Right lobe of liver (tissue), 6 donors: ENCODE data around the gene YEATS4. TPM values are rescaled to one million over a fixed set of nuclear protein-coding genes. Genes with fewer than 3 reads are reported as not detected.
A peak's percentile ranks its signal among the peaks of the same experiment; 100 is the strongest.

ENCODE experiments used
- ATAC-seq, 4 donors: fragments of 200-7000 bp; cut with Tn5 transposase; one replicate each; pipeline ENCODE4 v1.9.1; 2020; ENCODE audit warnings: mild to moderate bottlenecking in 4 of 4, moderate library complexity in 4 of 4
- DNase-seq, 3 donors: peaks; one replicate each; pipeline ENCODE4 v3.0.0-alpha.2; 2020
- H3K27ac ChIP-seq, 3 donors: fragments of 200-600 bp; one replicate each; pipeline ENCODE4 v1.8.0; 2022
- H3K27me3 ChIP-seq, 2 donors: fragments of 200-600 bp; one replicate each; pipeline ENCODE4 v1.8.0; 2022
- H3K36me3 ChIP-seq, 4 donors: fragments of 200-600 bp; sonication (generic) in 1 of 4; one replicate each; pipeline versions ENCODE4 v1.5.1 to v1.8.0; 2017 to 2022; ENCODE audit warnings: control low read depth in 1 of 4
- H3K4me1 ChIP-seq, 4 donors: fragments of 200-600 bp; sonication (generic) in 1 of 4; one replicate each; pipeline versions ENCODE4 v1.5.1 to v1.8.0; 2017 to 2022; ENCODE audit warnings: control low read depth in 1 of 4
- H3K4me3 ChIP-seq, 3 donors: fragments of 200-600 bp; one replicate each; pipeline ENCODE4 v1.8.0; 2022
- H3K9me3 ChIP-seq, 4 donors: fragments of 200-600 bp; sonication (generic) in 1 of 4; one replicate each; pipeline versions ENCODE4 v1.5.1 to v1.8.0; 2017 to 2022; ENCODE audit warnings: control low read depth in 1 of 4
- POLR2A ChIP-seq: fragments of 450-650 bp; IDR thresholded peaks from one replicate; pipeline ENCODE4 v1.6.1; 2017; ENCODE audit warnings: antibody characterized with exemption, mild to moderate bottlenecking
- WGBS: methylation state at CpG from one replicate; pipeline ENCODE4 v1.1.6; 2018; ENCODE audit warnings: low coverage, low lambda C conversion rate; ENCODE audit not compliant: insufficient coverage; ENCODE audit errors: missing lambda C conversion rate; 5-methylcytosine and 5-hydroxymethylcytosine counted together
- intact Hi-C, 2 donors: fragments of 100-400 bp; cut with DNase I; formaldehyde crosslinking; loops; one replicate each; pipeline versions ENCODE4 v1.11.2 to v1.14.1; 2022
- total RNA-seq, 6 experiments: library from RNA; depleted of rRNA in 2 of 6; stranded (reverse); fragments of >200 nt in 2 of 6; fragmentation: NEBNext Ultra II Directional in 3 of 6; extraction: Animal tissue kit (Norgen Biotek cat#: 25700) in 3 of 6; gene quantifications; one replicate each; pipeline versions ENCODE4 v1.1.0 to v1.2.4, GENCODE V29; 2016 to 2023
- TF ChIP-seq, protein P1 (sequence below), 4 donors: fragments of 200-600 bp in 3 of 4; fragments of 450-650 bp in 1 of 4; IDR thresholded peaks; one replicate each; pipeline versions ENCODE4 v1.5.1 to v1.8.0; 2016 to 2022; ENCODE audit warnings: antibody characterized with exemption in 4 of 4, mild to moderate bottlenecking in 2 of 4
- donor health status: DM: no; HTN: yes; CAD: no.
- donor health status: DM: no; HTN: no; CAD: no.
- donor health status: DM: no; HTN: no; CAD: no.
- donor health status: DM: no; HTN: yes; CAD: no.
- donor health status: DM: no; HTN: yes; CAD: no.

YEATS4 gene
- total RNA-seq, 6 experiments from 2014 or later, result 2.9 to 17.3 (median 5.8) TPM

DNA sequence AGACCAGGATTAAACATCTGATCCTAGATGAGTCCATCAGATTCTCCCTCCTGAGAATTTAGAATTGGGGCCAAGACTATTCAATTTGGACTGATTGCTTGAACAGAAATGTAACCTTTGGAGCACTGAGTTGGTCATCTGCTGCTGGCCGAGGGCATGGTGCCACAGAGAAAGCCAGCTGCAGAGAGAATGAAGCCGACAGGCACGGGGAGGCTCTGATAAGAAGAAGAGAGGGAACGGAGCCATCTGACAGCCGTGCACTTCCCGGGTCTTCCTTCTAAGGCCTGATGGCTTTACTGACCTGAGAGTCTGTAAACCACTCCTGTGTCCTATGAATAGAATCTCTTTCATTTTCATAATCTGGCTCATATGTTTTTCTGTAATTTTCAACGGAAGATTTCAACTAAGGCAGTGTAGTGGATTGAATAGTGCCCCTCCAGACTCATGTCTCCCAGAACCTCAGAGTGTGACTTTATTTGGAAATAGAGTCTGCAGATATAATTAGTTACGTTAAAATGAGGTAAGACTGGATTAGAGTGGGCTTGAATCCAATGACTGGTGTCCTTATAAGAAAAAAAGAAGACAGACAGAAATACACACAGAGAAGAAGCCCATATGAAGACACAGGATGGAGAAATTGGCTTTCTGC lies 71.5 kb downstream of the YEATS4 start:
- H3K9me3 ChIP-seq, result no peaks in the 10 kb centered on the region
- intact Hi-C loops, result no loop called here
- no peak overlapping the region for H3K4me3 ChIP-seq
- H3K27me3 ChIP-seq, result no peaks in the 10 kb centered on the region
- peak; percentile 90 to 94 (median 92) for ATAC-seq
- TF ChIP-seq, protein P1, sequence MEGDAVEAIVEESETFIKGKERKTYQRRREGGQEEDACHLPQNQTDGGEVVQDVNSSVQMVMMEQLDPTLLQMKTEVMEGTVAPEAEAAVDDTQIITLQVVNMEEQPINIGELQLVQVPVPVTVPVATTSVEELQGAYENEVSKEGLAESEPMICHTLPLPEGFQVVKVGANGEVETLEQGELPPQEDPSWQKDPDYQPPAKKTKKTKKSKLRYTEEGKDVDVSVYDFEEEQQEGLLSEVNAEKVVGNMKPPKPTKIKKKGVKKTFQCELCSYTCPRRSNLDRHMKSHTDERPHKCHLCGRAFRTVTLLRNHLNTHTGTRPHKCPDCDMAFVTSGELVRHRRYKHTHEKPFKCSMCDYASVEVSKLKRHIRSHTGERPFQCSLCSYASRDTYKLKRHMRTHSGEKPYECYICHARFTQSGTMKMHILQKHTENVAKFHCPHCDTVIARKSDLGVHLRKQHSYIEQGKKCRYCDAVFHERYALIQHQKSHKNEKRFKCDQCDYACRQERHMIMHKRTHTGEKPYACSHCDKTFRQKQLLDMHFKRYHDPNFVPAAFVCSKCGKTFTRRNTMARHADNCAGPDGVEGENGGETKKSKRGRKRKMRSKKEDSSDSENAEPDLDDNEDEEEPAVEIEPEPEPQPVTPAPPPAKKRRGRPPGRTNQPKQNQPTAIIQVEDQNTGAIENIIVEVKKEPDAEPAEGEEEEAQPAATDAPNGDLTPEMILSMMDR (IDR thresholded peaks at IDR 0.05), result no peak
- TF ChIP-seq POLR2A, result no peak
- H3K4me1 ChIP-seq, result peaks cover 0 to 12% (median 6%) of the 10 kb centered on the region in 4 donors
- WGBS, result 27% methylated on average over 8 of the region's 8 CpGs
- H3K27ac ChIP-seq, result no peak overlapping the region
- H3K36me3 ChIP-seq, result no peaks in the 10 kb centered on the region
- peak; percentile 50 to 69 (median 63) for DNase-seq

DNA sequence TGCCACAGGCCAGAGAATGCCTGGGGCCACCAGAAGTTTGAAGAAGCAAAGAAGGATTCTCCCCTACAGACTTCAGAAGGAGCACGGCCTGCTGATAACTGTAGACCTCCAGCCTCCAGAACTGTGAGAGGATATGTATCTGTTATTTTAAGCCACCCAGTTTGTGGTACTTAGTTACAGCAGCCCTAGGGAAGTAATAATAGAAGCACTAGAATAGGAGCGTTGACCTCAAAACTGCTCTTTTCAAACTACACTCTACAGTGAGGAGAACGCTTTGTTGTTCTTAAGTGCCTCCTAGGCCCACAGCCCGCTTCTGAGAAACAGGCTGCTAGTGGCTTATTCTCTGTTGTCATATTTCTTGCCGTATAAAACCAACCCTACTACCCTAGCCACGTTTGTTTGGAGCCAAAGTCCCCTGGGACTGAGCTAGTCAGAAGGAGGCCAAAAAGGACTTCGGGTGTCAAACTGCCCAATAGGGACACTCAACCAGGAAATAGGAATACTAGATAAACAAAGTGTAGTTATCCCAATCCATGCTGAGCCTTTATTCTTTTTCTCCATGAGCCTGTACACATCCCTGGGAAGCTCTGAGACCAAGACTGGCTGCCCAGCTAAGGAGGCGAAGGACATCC lies 72.2 kb downstream of the YEATS4 start:
- TF ChIP-seq, protein P1 (IDR thresholded peaks at IDR 0.05), result no peak
- no peak for TF ChIP-seq POLR2A
- peaks cover 0 to 12% (median 6%) of the 10 kb centered on the region in 4 donors for H3K4me1 ChIP-seq
- no peak for DNase-seq
- H3K27me3 ChIP-seq, result no peaks in the 10 kb centered on the region
- H3K9me3 ChIP-seq, result no peaks in the 10 kb centered on the region
- no peak overlapping the region for H3K4me3 ChIP-seq
- WGBS, result 48% methylated on average over 5 of the region's 8 CpGs
- H3K36me3 ChIP-seq, result no peaks in the 10 kb centered on the region
- intact Hi-C loops, result no loop called here
- H3K27ac ChIP-seq, result no peak overlapping the region
- ATAC-seq, result peak in 3 of 4 donors; percentile 9 to 31 (median 29)

DNA sequence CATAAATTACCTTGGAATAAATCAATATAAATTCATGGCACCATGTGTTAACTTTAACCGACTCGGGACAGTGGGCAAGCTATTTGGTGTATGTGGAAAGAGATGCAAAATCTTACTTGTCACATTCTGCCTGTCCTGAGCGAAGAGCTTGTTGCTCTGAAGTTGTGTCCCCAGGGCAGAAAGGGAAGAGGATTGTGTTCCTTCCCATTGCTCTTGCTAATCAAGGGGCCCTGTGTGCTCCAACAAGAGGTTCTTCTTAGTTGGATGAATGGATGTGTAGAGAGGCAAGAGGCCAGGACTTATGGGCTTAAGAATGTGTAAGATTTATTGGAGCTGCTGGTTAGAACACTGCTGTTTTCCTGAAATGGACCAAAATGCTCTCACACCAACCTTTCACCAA lies 74.1 kb downstream of the YEATS4 start:
- H3K27ac ChIP-seq, result no peak overlapping the region
- no peak for ATAC-seq
- intact Hi-C loops, result no loop called here
- no peaks in the 10 kb centered on the region for H3K27me3 ChIP-seq
- no peak for DNase-seq
- WGBS, result 100% methylated on average over 2 of the region's 3 CpGs
- no peak overlapping the region for H3K4me3 ChIP-seq
- no peak for TF ChIP-seq POLR2A
- TF ChIP-seq, protein P1 (IDR thresholded peaks at IDR 0.05), result no peak
- no peaks in the 10 kb centered on the region for H3K9me3 ChIP-seq
- no peaks in the 10 kb centered on the region for H3K36me3 ChIP-seq
- H3K4me1 ChIP-seq, result peaks cover 0 to 12% (median 6%) of the 10 kb centered on the region in 4 donors

DNA sequence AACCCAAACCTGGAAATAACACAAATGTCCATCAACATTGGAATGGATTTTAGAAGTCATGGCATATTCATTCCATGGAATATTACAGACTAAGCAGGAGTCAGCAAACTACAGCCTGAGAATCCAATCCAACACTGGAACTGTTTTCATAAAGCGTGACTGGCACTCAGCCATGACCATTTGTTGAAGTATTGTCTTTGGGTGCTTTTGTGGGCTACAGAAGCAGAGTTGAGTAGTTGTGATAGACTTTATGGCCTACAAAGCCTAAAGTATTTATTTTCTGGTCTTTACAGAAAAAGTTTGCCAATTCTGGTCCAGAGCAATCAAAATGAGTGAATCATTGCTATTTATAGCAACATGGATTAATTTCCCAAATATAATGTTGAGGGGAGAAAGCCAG lies 76.1 kb downstream of the YEATS4 start:
- H3K4me3 ChIP-seq, result no peak overlapping the region
- H3K9me3 ChIP-seq, result no peaks in the 10 kb centered on the region
- intact Hi-C loops, result no loop called here
- H3K27ac ChIP-seq, result no peak overlapping the region
- no peak for TF ChIP-seq POLR2A
- TF ChIP-seq, protein P1 (IDR thresholded peaks at IDR 0.05), result no peak
- no peaks in the 10 kb centered on the region for H3K36me3 ChIP-seq
- no peaks in the 10 kb centered on the region for H3K27me3 ChIP-seq
- ATAC-seq, result no peak
- peaks cover 0 to 10% (median 4%) of the 10 kb centered on the region in 4 donors for H3K4me1 ChIP-seq
- DNase-seq, result no peak
- 71% methylated on average over 1 of the region's 1 CpG for WGBS
